ENCODE data around the gene GNAT3.

The GNAT3 gene

DNA sequence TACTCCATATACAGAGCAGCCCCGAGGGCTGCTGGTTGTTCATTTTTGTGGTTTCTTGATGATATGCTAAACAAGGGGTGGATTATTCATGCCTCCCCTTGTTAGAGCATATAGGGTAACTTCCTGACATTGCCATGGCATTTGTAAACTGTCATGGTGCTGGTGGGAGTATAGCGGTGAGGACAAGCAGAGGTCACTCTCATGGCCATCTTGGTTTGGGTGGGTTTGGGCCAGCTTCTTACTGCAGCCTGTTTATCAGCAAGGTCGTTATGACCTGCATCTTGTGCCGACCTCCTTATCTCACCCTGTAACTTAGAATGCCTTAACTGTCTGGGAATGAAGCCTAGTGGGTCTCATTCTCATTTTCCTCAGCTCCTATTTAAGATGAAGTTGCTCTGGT is 31.3 kb downstream of the GNAT3 start:
- H3K27ac ChIP-seq (replicated peaks): no peak overlapping the region
- H3K27me3 ChIP-seq (ENCODE audit: insufficient read depth, poor library complexity, severe bottlenecking): no peaks in the 10 kb centered on the region
- DNase-seq (ENCODE audit: low read depth in 1 of 2, low spot score in 1 of 2): no peak
- TF ChIP-seq CTCF (IDR thresholded peaks at IDR 0.05; ENCODE audit: insufficient read depth, low read length): no peak
- TF ChIP-seq POLR2AphosphoS5 (IDR thresholded peaks at IDR 0.05; ENCODE audit: low read depth): no peak
- no peak overlapping the region for H3K4me3 ChIP-seq (replicated peaks; ENCODE audit: insufficient read depth, low read length)

DNA sequence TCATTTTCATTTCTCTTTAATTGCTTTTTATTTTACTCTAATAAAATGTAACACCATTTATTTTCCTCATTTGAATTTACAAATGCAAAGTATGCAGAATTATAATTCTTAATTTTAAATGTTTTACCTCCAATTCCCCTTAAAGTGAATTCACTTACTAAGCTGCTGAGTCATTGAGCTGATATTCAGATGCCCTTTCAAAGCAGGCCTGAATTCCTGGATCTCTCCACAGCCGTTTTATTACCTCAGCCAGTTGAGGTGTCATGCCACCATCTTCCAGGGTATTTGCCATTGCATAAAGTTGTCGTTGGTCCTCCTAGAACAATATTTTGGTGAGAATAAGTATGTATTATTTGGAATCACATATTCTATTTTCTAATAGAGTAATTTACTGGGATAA is 33.2 kb downstream of the GNAT3 start:
- Histone ChIP-seq H3K4me3 (replicated peaks; ENCODE audit: insufficient read depth, low read length) (no peak overlapping the region), H3K27ac (replicated peaks) (no peak overlapping the region), H3K27me3 (ENCODE audit: insufficient read depth, poor library complexity, severe bottlenecking) (no peaks in the 10 kb centered on the region)
- TF ChIP-seq SPI1 (IDR thresholded peaks at IDR 0.05; ENCODE audit: borderline replicate concordance, low read depth) (no peak), CTCF (IDR thresholded peaks at IDR 0.05; ENCODE audit: insufficient read depth, low read length) (no peak), POLR2AphosphoS5 (IDR thresholded peaks at IDR 0.05; ENCODE audit: low read depth) (no peak), GABPA (IDR thresholded peaks at IDR 0.05; ENCODE audit: low read depth) (no peak)
- TF ChIP-seq, protein P1, sequence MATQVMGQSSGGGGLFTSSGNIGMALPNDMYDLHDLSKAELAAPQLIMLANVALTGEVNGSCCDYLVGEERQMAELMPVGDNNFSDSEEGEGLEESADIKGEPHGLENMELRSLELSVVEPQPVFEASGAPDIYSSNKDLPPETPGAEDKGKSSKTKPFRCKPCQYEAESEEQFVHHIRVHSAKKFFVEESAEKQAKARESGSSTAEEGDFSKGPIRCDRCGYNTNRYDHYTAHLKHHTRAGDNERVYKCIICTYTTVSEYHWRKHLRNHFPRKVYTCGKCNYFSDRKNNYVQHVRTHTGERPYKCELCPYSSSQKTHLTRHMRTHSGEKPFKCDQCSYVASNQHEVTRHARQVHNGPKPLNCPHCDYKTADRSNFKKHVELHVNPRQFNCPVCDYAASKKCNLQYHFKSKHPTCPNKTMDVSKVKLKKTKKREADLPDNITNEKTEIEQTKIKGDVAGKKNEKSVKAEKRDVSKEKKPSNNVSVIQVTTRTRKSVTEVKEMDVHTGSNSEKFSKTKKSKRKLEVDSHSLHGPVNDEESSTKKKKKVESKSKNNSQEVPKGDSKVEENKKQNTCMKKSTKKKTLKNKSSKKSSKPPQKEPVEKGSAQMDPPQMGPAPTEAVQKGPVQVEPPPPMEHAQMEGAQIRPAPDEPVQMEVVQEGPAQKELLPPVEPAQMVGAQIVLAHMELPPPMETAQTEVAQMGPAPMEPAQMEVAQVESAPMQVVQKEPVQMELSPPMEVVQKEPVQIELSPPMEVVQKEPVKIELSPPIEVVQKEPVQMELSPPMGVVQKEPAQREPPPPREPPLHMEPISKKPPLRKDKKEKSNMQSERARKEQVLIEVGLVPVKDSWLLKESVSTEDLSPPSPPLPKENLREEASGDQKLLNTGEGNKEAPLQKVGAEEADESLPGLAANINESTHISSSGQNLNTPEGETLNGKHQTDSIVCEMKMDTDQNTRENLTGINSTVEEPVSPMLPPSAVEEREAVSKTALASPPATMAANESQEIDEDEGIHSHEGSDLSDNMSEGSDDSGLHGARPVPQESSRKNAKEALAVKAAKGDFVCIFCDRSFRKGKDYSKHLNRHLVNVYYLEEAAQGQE (IDR thresholded peaks at IDR 0.05; ENCODE audit: insufficient replicate concordance, low read depth): no peak
- no peak for DNase-seq (ENCODE audit: low read depth in 1 of 2, low spot score in 1 of 2)

DNA sequence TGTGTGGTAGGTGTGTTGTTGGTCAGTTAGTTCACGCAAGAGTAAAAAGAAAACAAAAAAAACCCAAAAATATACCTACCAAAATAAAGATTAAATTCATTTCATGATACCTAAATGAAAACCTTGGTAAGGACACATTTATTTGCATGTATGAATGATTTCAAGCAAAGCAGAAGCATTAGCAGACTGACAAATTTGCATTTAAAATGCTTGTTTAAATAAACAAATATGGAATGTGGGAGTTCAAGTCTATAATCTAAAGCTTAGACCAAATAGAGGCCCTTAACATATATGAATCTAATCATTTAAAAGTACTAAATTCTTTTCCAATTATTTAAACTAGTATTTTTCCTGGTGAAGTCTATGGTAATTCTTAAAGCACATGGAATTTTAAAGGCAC is 35.8 kb downstream of the GNAT3 start:
- H3K27ac ChIP-seq (replicated peaks): no peak overlapping the region
- no peaks in the 10 kb centered on the region for H3K27me3 ChIP-seq (ENCODE audit: insufficient read depth, poor library complexity, severe bottlenecking)
- H3K4me3 ChIP-seq (replicated peaks; ENCODE audit: insufficient read depth, low read length): no peak overlapping the region
- no peak for DNase-seq (ENCODE audit: low read depth in 1 of 2, low spot score in 1 of 2)
- TF ChIP-seq CTCF (IDR thresholded peaks at IDR 0.05; ENCODE audit: insufficient read depth, low read length) (no peak), GABPA (IDR thresholded peaks at IDR 0.05; ENCODE audit: low read depth) (no peak), SPI1 (IDR thresholded peaks at IDR 0.05; ENCODE audit: borderline replicate concordance, low read depth) (no peak), POLR2AphosphoS5 (IDR thresholded peaks at IDR 0.05; ENCODE audit: low read depth) (no peak)
- TF ChIP-seq, protein P1 (IDR thresholded peaks at IDR 0.05; ENCODE audit: insufficient replicate concordance, low read depth): no peak

- TF ChIP-seq, protein P1 (IDR thresholded peaks at IDR 0.05; ENCODE audit: insufficient replicate concordance, low read depth): no peak
- TF ChIP-seq CTCF (IDR thresholded peaks at IDR 0.05; ENCODE audit: insufficient read depth, low read length): no peak
- TF ChIP-seq GABPA (IDR thresholded peaks at IDR 0.05; ENCODE audit: low read depth): no peak
- no peak for TF ChIP-seq POLR2AphosphoS5 (IDR thresholded peaks at IDR 0.05; ENCODE audit: low read depth)
- TF ChIP-seq SPI1 (IDR thresholded peaks at IDR 0.05; ENCODE audit: borderline replicate concordance, low read depth): no peak
- no peak overlapping the region for H3K27ac ChIP-seq (replicated peaks)
- DNase-seq (ENCODE audit: low read depth in 1 of 2, low spot score in 1 of 2): no peak
- no peak overlapping the region for H3K4me3 ChIP-seq (replicated peaks; ENCODE audit: insufficient read depth, low read length)
- no peaks in the 10 kb centered on the region for H3K27me3 ChIP-seq (ENCODE audit: insufficient read depth, poor library complexity, severe bottlenecking)
Observed at GRCh38 chr7:80475383-80475782, 36.5 kb downstream of the GNAT3 start.
